HepG2 (cell line): Measurements from ENCODE around the gene PGS1. TPM values are rescaled to one million over a fixed set of nuclear protein-coding genes. Genes with fewer than 3 reads are reported as not detected.

Experiments
- ASH2L ChIP-seq: fragments of 300-600, 200-600 bp; sonication (generic); IDR thresholded peaks from 2 replicates; pipeline ENCODE4 v1.7.0; 2017; ENCODE audit warnings: low read depth, mild to moderate bottlenecking, moderate library complexity, mixed read lengths, low read length; ENCODE audit not compliant: insufficient read length
- MBNL3 ChIP-seq: fragments of 250-450 bp; sonication (Bioruptor Pico); conservative IDR thresholded peaks from 2 replicates; pipeline ENCODE4 v1.8.0; 2022; ENCODE audit warnings: mild to moderate bottlenecking, inconsistent platforms
- NFATC3 ChIP-seq: sonication (generic); formaldehyde crosslinking; IDR thresholded peaks from 2 replicates; pipeline ENCODE4 v1.5.1; 2020; ENCODE audit warnings: mild to moderate bottlenecking, missing genetic modification reagents
- PHF21A ChIP-seq: sonication (generic); formaldehyde crosslinking; IDR thresholded peaks from 2 replicates; pipeline ENCODE4 v1.5.0; 2020; ENCODE audit warnings: mild to moderate bottlenecking, missing genetic modification reagents
- POLR2A ChIP-seq, 2 experiments: IDR thresholded peaks; 2 replicates each; pipeline ENCODE4 v1.6.1; 2011; ENCODE audit warnings: low read depth in 2 of 2, low read length in 2 of 2, mild to moderate bottlenecking in 1 of 2, moderate library complexity in 1 of 2; ENCODE audit not compliant: insufficient read depth in 1 of 2
- SNAPC2 ChIP-seq: sonication (generic); formaldehyde crosslinking; IDR thresholded peaks from 2 replicates; pipeline ENCODE4 v1.8.1; 2022; ENCODE audit warnings: mild to moderate bottlenecking, missing genetic modification reagents
- SRSF1 ChIP-seq: fragments of 200-400 bp; formaldehyde crosslinking; optimal IDR thresholded peaks from 2 replicates; pipeline ENCODE3; 2017; ENCODE audit warnings: mild to moderate bottlenecking, low read depth, low read length, moderate library complexity
- XRCC5 ChIP-seq: fragments of 200-400 bp; formaldehyde crosslinking; optimal IDR thresholded peaks from 2 replicates; pipeline ENCODE3; 2017; ENCODE audit warnings: mild to moderate bottlenecking, low read length
- ZNF205 ChIP-seq: IDR thresholded peaks from 2 replicates; pipeline ENCODE4 v1.6.1; 2018; ENCODE audit warnings: missing biosample characterization, missing genetic modification reagents
- ZNF331 ChIP-seq: sonication (generic); formaldehyde crosslinking; IDR thresholded peaks from 2 replicates; pipeline ENCODE4 v1.4.0; 2020; ENCODE audit warnings: missing genetic modification reagents
- ZNF383 ChIP-seq: sonication (generic); formaldehyde crosslinking; IDR thresholded peaks from 2 replicates; pipeline ENCODE4 v1.4.0; 2020; ENCODE audit warnings: missing genetic modification reagents, mild to moderate bottlenecking, borderline replicate concordance
- ZNF441 ChIP-seq: sonication (generic); formaldehyde crosslinking; IDR thresholded peaks from 2 replicates; pipeline ENCODE4 v1.7.0; 2021; ENCODE audit warnings: missing genetic modification reagents, borderline replicate concordance
- polyA plus RNA-seq, 8 experiments: library from polyadenylated mRNA; depleted of rRNA in 3 of 8; stranded (reverse) in 7 of 8; unstranded in 1 of 8; fragments of >200 nt; fragmentation: Illumina TruSeq in 4 of 8; extraction: Trizol in 4 of 8; gene quantifications; 2 replicates each; pipeline versions ENCODE4 v1.2.1 to v1.2.3, GENCODE V29; 2011 to 2016; ENCODE audit warnings: low read depth in 4 of 8, missing spikeins in 1 of 8, mixed read lengths in 1 of 8; ENCODE audit not compliant: insufficient read depth in 1 of 8
- total RNA-seq, 5 experiments: library from RNA; depleted of rRNA; stranded (reverse); fragments of >200 nt; fragmentation: Illumina TruSeq; extraction: Trizol; gene quantifications; 2 replicates each; pipeline ENCODE4 v1.2.3, GENCODE V29; 2016; ENCODE audit warnings: low read depth in 1 of 5
- TF ChIP-seq, protein P1 (sequence below), 2 experiments: fragments of 450-650 bp in 1 of 2; sonication (generic) in 1 of 2; formaldehyde crosslinking in 1 of 2; IDR thresholded peaks; 2 replicates each; pipeline versions ENCODE4 v1.6.1 to v1.8.0; 2016 to 2022; ENCODE audit warnings: antibody characterized with exemption in 1 of 2, mild to moderate bottlenecking in 1 of 2, missing genetic modification reagents in 1 of 2
- TF ChIP-seq, protein P2 (sequence below): sonication (generic); formaldehyde crosslinking; IDR thresholded peaks from 2 replicates; pipeline ENCODE4 v1.5.0; 2020; ENCODE audit warnings: mild to moderate bottlenecking, missing genetic modification reagents, borderline replicate concordance

PGS1 gene
- total and polyA plus RNA-seq, 2 of the 13 experiments (the other 11 are each of a cell fraction or from before 2014, with no cell fraction given): 25.9 to 31.5 TPM

DNA sequence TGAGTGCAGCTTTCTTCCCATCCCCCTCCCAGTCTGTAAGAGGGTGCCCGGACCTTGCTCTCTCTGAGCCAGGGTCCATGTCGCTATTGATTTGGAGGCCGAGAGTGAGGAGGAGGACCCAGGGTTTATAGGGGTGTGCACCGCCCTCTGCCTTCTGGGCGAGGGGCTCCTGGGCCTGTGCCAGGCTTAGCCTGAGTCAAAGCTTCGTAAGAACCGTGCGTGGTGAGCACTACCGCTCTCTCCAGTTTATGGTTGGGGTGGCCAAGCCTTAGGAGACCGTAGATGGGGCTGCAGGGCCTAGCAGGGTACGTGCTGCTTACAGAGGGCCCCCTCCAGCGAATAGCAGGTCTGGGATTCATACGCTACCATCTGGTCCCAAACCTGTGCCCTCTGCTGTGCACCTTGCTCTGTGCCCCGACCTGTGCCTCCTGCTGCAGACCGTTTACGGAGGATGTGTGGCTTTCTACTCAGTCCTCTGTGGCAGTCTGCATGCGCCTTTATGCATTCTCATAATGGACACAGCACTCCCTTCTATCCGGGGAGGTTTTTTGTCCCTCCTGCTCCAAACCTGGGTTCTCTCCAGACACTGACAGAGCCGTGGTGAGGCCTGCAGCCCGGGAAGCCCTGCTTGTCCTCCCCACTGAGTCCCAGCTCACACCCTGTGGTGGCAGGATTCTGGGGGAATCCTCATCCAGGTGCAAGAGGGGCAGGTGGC lies 54.7 kb downstream of the PGS1 start (continued):
- TF ChIP-seq, protein P1, sequence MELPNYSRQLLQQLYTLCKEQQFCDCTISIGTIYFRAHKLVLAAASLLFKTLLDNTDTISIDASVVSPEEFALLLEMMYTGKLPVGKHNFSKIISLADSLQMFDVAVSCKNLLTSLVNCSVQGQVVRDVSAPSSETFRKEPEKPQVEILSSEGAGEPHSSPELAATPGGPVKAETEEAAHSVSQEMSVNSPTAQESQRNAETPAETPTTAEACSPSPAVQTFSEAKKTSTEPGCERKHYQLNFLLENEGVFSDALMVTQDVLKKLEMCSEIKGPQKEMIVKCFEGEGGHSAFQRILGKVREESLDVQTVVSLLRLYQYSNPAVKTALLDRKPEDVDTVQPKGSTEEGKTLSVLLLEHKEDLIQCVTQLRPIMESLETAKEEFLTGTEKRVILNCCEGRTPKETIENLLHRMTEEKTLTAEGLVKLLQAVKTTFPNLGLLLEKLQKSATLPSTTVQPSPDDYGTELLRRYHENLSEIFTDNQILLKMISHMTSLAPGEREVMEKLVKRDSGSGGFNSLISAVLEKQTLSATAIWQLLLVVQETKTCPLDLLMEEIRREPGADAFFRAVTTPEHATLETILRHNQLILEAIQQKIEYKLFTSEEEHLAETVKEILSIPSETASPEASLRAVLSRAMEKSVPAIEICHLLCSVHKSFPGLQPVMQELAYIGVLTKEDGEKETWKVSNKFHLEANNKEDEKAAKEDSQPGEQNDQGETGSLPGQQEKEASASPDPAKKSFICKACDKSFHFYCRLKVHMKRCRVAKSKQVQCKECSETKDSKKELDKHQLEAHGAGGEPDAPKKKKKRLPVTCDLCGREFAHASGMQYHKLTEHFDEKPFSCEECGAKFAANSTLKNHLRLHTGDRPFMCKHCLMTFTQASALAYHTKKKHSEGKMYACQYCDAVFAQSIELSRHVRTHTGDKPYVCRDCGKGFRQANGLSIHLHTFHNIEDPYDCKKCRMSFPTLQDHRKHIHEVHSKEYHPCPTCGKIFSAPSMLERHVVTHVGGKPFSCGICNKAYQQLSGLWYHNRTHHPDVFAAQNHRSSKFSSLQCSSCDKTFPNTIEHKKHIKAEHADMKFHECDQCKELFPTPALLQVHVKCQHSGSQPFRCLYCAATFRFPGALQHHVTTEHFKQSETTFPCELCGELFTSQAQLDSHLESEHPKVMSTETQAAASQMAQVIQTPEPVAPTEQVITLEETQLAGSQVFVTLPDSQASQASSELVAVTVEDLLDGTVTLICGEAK (IDR thresholded peaks at IDR 0.05): no peak
- TF ChIP-seq, protein P1 (CRISPR knock-in tag; IDR thresholded peaks at IDR 0.05): peak; percentile 19; the same call in 1 of the 2 replicates
- TF ChIP-seq PHF21A (CRISPR knock-in tag) (0 out of 2 replicates have a peak, but pooled peaks have one; percentile 25), SRSF1 (peak; percentile 54), ASH2L (no peak), POLR2A (IDR thresholded peaks at IDR 0.05; ENCODE audit: insufficient read depth in 1 of 2, low read depth in 2 of 2, low read length in 2 of 2) (no peak), ZNF205 (CRISPR knock-in tag) (no peak), SNAPC2 (CRISPR knock-in tag) (no peak), ZNF383 (CRISPR knock-in tag) (no peak), XRCC5 (peak; percentile 32), ZNF441 (no peak), NFATC3 (CRISPR knock-in tag) (no peak), ZNF331 (CRISPR knock-in tag) (no peak; the same call in 1 of the 2 replicates), MBNL3 (CRISPR knock-in tag) (no peak)
- TF ChIP-seq, protein P2, sequence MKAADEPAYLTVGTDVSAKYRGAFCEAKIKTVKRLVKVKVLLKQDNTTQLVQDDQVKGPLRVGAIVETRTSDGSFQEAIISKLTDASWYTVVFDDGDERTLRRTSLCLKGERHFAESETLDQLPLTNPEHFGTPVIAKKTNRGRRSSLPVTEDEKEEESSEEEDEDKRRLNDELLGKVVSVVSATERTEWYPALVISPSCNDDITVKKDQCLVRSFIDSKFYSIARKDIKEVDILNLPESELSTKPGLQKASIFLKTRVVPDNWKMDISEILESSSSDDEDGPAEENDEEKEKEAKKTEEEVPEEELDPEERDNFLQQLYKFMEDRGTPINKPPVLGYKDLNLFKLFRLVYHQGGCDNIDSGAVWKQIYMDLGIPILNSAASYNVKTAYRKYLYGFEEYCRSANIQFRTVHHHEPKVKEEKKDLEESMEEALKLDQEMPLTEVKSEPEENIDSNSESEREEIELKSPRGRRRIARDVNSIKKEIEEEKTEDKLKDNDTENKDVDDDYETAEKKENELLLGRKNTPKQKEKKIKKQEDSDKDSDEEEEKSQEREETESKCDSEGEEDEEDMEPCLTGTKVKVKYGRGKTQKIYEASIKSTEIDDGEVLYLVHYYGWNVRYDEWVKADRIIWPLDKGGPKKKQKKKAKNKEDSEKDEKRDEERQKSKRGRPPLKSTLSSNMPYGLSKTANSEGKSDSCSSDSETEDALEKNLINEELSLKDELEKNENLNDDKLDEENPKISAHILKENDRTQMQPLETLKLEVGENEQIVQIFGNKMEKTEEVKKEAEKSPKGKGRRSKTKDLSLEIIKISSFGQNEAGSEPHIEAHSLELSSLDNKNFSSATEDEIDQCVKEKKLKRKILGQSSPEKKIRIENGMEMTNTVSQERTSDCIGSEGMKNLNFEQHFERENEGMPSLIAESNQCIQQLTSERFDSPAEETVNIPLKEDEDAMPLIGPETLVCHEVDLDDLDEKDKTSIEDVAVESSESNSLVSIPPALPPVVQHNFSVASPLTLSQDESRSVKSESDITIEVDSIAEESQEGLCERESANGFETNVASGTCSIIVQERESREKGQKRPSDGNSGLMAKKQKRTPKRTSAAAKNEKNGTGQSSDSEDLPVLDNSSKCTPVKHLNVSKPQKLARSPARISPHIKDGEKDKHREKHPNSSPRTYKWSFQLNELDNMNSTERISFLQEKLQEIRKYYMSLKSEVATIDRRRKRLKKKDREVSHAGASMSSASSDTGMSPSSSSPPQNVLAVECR (CRISPR knock-in tag): peak; percentile 59; the same call in 1 of the 2 replicates
